ENCODE results near the gene SGPL1.

SGPL1 gene

DNA sequence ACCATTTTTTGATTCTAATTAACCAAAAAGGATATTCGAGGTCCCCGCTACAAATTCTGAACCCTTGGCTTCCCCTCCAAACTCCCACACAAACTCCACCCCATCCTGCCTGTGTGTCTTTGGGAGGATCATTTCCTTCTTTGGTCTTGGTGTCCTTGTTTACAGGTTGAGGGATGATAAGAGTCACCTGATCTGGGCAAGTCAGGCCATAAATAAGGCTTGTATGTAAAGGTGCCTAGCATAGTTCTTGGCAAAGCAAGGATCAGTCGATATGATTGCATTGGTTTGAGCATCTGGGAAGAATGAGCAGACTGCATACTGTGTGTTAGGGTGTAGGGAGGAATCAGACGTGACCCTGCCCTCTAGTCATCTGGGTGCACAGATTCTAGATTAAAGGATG lies 1.6 kb upstream of the SGPL1 start:
- DNase-seq: no peak

DNA sequence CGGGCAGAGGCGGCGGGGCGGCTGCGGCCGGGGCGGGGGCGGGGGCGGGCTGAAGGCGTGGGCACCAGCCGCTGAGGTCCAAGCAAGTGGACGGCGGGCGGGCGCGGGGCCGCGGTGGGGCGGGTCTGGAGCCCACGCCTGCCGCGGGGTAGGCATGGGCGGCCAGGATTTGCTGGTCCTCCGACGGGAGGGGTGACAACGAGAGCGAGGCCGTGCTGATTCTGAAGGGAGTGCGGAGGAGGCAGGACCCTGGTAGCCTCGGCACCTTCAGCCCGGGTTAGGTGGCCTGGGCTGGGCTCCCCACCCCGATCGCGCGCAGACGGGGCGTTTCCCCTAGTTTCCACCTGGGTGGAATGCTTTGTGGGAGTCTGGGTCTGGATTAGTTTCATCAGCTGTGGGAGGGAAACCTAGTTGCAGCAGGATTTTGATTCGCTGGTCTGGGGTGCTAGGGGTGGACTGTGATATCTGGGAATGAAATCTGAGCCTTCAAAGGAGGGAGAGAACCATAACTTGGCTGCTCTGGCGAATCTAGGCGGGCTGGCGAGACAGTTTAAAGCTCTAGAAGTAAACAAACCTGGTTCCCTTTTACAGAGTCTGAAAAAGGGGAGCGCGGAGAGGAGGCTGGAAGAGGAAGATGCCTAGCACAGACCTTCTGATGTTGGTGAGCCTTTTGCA lies 609 bp downstream of the SGPL1 start:
- DNase-seq: no peak

DNA sequence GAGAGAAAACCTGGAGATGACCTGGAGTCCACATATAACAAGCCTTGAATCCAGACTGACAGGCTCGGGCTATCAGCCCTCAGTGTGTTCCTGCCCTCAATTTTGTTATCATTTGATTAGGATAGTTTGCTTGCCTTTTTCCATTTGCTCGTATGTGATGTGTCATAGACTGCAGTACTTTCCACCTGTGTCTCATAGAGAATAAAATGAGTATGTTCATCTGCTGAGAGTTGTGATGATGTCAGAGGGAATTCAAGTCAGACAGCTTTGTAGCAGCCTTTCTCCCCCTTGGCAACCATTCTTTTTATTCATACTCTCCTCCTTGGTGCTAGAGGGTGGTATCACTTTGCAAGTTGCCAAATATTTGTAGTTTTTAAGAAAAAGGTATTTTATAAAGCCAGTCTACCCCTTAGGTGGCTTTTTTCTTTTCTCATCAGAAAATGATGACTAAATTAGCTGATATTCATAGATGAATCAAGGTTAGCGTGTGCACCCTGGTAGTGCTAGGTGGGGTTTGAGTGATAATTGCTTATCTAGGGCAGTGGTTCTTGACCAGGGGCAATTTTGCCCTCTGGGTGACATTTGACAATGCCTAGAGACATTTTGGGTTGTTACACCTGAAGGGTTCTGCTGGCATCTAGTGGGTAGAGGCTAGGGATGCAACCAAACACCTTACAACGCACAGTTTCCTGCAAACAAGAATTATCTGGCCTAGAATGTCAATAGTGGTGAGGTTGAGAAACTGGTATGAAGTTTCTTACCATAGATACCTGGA lies 5.4 kb downstream of the SGPL1 start:
- no peak for DNase-seq

DNA sequence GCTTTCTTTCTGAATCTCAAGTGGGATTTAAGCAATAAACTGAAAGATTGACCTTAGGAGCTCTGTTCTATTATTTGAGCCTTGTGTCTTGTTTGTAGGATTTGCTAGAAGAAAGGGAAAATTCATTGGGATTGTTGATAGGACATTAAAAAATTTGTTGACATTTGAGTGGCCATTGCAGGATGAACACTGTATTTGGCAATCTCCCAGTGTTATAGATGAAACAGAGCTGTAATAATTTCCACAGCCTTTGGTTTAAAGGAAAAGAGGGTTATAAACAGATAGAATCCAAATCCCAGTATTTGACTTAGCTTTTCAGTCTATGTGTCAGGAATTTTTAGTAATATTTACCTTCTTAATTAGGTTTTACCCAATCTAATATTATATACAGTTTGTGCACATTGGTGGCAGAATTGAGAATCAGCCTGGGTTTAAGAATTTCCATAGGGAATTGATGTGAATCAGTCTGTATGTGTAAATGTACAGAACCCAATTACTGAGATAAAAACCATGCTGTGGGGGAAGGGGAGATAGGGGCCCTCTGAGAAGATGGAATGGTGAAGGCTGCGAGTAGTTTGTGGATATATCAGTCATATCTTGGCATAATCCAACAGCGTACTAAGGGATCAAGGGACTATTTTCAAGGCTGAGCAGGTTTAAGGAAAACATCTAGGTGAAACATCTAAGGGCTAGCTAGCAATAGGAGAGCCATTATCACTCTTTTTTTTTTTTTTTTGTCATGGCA lies 6.5 kb downstream of the SGPL1 start:
- no peak for DNase-seq

DNA sequence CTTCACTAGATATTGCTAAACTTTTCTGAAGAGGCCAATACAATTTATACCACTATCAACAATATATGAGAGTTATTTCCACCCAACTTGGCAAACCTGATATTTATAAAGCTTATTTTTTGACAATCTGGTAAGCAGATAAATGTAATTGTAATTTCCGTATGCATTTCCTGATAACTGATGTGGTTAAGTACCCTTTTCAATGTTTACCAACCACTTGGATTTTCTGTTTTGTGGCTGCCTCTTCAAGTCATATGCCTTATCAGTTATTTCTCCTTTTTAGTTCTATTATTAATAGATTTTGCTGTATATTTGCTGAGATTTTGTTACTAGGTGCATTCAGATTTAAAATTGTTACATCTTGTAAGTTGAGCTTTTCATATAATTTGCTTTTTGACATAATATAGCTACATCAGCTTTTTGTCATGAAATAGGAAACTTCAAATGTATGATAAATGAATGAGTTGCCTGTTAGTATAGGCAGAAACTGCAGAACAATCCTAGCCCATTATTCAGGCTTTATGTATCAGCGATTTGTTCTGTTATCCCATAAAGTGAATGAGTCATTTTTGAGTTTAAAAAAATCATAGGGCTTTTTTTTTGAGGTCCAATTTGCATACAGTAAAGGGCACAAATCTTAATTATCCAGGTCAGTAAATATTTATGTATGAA lies 11.5 kb downstream of the SGPL1 start:
- no peak for DNase-seq

DNA sequence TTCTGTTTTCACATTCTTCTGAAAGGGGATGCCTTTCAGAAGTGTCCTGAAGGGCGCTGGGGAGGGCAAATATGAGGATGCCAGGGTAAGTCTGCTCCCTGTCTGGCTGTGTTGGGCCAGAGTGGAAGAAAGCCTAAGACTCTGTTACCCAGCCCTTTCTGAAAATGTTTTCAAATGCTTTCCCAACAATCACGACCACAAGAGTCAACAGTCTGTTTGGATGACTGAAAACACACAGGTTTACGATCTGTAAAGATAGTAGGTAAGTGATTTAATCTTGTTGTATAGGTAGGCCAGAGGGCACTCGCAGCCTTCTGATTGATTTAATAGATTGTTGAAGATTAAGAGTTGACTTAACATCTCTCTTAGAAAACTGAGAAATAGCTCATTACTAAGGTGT lies 13.2 kb downstream of the SGPL1 start:
- no peak for DNase-seq

DNA sequence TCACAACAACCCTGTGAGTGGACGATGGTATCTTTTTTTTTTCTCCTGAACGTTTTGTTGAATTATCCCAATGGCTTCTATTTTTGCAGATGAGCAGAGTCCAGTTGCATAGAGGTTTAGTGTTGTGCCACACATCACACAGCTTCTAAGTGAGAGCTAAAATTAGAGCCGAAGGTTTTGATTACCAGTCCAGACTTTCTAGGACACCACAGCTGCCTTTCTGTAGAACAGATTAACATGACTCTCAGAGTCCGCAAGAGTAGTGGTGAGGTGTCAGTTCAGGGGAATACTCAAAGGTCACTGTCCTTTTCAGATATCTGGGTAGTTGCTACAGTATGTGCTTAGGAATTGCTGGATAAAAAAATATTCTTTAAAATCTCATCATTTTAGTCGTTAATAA lies 13.8 kb downstream of the SGPL1 start:
- no peak for DNase-seq

DNA sequence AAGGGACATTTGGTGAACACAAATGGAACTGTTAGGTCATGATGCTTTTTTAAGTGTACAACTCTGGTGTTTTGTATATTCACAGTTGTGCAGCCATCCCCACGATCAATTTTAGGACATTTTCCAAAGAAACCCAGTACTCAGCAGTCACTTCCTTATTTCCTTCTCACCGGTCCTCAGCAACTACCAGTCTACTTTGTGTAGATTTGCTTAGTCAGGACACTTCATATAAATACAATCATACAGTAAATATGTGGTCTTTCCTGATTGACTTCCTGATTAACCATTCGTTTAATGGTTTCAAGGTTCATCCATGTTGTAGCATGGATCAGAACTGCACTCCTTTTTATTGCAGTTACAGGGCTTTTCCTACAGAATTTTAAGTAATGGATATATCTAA lies 14.4 kb downstream of the SGPL1 start:
- DNase-seq: no peak

DNA sequence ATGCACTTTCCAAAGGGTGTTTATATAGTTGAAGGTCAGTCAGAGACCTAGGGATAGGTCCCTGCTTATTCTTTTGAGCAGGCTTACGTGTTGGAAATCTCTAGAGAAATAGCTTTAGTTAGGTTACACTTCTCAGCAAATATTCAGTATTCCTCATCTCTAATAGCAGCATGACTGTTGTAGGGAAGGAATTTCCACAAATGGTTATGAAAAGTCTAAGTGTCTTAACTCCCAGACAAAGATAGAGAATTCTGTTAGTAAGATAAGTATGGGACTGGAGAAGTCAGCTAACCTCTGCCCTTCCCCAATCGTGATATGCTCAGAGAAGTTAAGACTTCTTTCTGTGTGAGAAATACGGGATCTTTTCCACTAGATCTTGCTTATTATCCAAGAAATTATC lies 16.5 kb downstream of the SGPL1 start:
- no peak for DNase-seq

DNA sequence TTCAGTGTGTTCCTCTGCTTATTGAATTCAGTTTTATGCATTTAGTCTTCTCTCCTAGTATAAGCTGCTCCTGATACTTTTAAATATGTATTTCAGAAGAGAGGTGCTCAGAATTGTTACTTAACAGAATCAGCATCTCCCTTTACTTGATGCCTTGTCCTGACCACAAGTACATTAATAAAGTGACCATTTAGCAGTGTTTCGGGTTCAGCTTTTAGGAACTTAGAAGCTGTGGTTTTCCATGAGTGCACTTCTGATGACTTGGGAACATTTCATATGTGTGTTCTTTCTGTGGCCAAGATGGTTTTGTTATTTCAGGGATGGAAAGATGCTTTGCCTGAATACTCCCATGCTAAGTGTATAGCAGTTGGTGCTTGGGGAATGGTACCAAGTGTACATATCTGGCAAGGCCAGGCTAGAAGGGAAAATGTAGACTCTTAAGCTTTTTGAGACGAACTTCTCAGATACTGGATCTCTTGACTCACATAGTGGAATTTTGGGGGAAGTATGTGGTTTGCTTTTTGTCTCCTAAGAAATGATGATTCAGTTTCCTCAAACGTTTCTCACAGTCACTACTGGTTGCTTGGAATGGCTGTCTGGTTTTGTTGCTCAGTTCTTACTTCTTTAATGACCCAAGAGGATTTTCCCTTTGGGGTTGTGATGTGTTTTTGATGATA lies 17.2 kb downstream of the SGPL1 start:
- no peak for DNase-seq

DNA sequence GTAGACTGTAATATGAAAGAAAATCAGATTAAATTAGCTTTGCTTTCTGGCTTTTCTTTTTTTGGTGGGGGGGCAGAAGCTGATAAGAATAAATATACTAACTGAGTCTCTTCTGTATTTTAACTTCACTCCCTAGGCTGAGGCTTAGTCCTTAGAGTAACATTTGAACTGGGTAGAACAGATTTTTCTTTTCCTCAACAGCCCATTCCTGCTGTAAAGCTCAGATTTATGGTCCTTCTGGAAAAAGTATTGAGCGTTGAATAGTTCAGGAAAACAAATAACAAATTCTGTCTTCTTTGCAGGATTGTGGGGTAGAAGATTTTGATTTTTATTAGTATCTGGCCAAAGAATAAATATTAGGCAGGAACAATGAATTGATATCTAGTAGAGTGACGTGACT lies 17.9 kb downstream of the SGPL1 start:
- DNase-seq: no peak

DNA sequence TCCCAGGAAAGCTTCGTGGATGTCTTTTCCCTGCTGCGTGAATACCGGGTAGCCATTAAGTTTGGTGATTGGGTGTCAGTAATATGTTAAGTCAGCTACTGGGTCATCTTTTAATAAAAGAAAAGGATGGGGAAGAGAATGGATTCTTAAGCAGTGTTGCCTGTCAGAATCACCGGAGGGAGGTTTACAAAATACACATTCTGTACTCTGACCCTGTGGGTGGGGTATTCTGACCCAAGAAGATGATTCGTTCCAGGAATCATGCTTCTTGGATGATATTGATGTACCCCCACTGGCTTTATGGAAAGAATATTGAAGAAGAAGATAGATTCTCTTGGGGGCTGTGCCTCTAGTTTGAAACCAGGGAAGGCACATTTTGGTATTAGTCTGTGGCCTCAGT lies 18.3 kb downstream of the SGPL1 start:
- DNase-seq: no peak

DNA sequence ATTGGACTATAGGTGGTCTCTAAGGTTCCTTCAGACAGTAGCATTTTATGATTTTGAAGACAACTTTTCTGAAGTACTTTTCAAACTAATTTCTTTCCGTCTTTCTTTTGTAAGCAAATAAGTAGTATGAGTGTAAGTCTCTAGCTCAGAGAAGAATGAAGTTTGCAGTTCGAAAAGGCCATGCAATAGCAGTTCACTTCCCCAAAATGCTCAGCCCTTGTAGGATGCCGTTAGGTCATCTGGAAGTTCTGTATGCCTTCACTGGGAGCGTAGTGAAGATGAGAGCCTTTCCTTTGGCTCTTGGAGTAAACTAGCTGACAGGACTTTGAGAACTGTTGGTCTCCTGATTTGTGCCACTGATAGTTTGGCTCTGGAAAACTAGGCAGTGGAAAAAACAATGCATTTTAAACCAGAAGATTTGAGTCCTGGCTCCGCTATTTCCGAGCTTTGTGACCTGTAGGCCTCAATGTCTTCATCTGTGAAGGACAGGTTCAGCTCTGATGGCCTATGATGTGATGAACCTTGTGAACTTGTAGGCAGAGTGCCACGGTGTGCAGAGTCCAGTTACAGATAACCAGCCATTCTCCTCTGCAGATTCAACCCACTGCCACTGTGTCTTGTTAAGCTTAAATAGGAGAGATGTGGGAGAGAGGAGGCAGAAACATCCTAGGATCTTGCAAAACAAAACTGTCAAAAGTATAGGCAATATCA lies 18.8 kb downstream of the SGPL1 start:
- no peak for DNase-seq

DNA sequence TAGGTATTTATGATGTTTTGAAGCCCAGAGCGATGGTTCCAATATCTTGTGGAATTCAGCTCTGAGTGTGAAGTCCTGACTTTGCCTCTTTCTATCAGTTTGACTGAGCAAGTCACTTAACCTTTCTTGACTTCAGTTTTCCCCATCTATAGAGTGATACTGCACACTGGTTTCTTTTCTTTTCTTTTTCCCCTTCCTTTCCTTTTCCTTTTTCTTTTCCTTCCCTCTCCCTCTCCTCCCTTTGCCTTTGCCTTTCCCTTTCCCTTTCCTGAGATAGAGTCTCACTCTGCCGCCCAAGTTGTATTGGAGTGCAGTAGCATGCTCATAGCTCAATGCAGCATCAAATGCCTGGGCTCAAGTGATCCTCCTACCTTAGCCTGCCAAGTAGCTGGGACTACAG lies 20.6 kb downstream of the SGPL1 start:
- DNase-seq: no peak

DNA sequence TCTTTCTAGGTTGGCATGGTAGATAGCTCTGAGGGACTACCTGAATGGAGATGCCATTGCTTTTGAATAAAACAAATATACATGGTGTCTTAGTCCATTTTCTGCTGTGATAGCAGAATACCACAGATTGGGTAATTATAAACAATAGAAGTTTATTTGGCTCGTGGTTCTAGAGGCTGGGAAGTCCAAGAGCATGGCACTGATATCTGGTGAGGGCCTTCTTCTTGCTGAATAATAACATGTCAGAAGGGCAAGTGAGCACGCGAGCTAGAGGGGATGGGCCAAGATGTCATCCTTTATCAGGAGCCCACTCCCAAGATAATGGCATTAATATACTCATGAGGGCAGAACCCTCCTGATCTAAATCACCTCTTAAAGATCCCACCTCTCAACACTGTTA lies 21.9 kb downstream of the SGPL1 start:
- DNase-seq: no peak

DNA sequence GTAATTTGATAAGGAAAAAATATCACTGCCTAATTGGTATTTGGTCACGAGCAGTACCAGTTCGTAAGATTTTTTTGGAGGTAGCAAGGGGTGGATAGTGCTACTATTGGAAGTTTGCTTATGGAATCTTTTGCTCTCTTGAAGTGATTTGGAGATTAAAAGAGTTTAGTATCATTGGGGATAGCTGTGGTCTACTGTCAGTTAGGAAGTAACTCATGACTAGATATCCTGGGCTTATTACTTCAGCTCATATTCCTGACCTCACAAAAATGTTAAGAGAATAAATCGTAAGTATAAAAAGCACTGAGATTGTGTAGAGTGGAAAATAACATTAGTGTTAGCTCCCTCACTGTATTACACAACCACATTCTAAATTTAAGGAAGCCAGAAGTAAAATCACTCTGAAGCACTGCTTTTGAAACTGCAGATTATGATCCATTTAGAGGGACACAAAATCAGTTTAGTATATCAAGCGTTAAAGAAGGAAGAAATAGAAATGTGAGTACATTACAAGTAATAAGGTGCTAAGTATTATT lies 22.6 kb downstream of the SGPL1 start:
- DNase-seq: no peak

DNA sequence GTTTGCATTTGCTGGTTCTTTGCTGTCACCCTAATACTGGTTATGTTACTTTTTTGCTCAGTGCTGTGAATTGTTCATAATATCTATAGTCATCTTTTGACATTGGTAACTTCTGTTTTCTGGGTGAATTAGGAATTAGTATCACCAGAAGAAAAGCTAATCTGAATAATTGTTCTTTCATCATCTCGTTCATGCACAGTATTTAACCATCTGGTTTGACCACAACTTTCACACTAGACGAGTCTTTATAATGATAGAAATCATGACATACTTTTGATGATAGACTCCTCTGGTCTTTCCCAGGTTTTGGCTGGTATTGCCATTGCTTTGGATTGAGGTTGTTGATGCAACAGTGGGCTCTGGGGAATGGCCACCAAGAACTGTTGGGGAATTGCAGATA lies 25.1 kb downstream of the SGPL1 start:
- no peak for DNase-seq

DNA sequence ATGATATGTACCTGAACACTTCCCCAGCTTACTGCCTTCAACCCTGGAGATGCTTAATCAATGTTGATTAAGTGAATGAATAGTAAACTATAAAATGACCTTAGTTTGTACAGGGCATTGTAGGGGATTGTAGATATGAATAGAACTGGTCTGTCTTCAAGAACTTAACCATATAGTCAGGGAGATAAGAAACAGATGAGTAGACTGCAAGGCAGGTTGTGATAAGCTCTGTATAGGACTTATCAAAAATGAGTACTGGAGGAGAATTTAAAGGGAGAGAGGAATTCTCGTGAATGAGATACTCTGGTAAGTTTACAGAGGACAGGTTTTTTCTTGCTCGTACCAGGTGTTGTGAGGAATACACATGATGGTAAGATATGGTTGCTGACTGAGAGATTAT lies 27.6 kb downstream of the SGPL1 start:
- DNase-seq: no peak

DNA sequence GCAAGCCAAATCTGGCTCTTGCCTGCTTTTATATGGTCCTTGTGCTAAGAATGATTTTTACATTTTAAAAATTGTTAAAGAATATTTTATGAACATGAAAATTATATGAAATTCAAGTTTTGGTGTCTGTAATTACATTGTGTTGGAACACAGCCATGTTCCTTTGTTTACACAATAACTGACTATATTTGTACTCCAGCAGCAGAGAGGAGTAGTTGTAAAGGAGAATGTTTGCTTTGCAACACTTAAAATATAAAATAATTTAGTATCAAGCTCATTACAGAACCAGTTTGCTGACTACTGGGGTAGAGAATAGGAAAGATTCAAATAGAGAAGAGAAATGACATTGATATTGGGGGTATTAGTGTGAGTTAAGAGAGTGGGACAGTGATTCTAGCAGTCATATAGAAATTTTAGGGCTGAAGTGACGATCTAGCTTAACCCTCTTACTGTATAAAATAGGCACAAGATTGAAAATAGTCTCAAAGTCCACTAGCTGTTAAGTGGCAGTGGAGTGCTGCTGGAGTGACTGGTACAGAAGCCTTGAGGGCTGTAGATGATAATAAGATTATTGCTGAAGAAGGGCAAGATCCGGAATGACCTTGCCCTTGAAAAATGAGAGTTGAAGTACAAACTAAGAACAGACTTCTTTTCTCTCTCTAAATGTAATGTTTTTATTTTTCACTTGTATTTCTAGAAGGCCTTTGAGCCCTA lies 28.2 kb downstream of the SGPL1 start:
- no peak for DNase-seq

DNA sequence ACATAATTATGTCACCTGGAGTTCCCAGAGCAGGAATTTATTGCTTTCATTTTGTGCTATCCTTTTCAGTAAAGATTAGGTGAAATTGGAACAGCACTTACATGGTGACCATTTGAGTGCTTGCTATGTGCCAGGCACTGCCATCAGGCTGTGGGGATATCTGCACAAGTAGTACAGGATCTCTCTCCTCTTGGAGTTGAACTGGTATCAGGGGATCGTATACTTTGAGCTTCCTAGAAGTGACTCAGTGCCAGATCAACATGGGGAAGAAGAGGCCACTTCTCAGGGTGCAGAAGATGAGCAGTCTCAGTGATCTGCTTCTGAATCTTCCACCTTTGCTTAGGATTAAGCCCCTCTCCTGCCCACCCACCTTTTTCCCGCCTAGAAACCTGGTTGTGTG lies 29.5 kb downstream of the SGPL1 start:
- no peak for DNase-seq

DNA sequence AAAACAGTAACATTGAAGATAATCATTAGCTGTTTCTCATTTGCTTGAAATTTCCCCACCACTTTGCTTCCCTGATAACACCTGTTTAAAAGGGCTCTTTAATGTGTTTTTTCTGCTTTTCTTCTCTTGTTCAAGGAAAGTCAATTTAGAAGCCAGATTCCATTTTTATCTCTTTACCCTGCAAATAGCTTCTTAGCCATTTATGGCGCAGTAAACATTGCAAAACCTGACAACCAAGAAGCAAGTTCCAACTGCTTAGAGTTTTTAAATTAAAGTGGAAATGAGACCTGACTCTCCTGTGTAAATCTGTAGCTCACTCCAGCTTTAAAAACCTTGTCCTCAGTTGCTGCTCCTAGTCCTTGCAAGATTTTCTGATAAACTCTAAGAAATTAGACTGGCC lies 30.1 kb downstream of the SGPL1 start:
- DNase-seq: no peak
